Cardiac septum (tissue), 1 donor: ENCODE results near the gene PRR5L. TPM values are rescaled to one million over a fixed set of nuclear protein-coding genes. Genes with fewer than 3 reads are reported as not detected.

Experiments used
- DNase-seq: peaks from one replicate; pipeline ENCODE4 v3.0.0-alpha.2; 2020; ENCODE audit warnings: low spot score
- intact Hi-C: fragments of 100-400 bp; cut with DNase I; formaldehyde crosslinking; loops from one replicate; pipeline ENCODE4 v1.14.0; 2022
- total RNA-seq: library from RNA; stranded (reverse); fragmentation: NEBNext Ultra II Directional; extraction: Animal tissue kit (Norgen Biotek cat#: 25700); gene quantifications from one replicate; pipeline ENCODE4 v1.2.1, GENCODE V29; 2021
- donor health status: DM: no; HTN: no; CAD: no.

PRR5L gene
- total RNA-seq, 1 donor from 2014 or later = 4.0 TPM

- DNase-seq = no peak
- intact Hi-C loops = loop anchor here (10.0 kb wide), 1 partner anchor 83 kb away; no protein-coding TSS in a partner anchor
Observed at GRCh38 chr11:36372101-36372771, 76.1 kb downstream of the PRR5L start.

- intact Hi-C loops = loop anchor here (10.0 kb wide), 1 partner anchor 81 kb away; no protein-coding TSS in a partner anchor
- DNase-seq = no peak
Observed at GRCh38 chr11:36373016-36374010, 77.2 kb downstream of the PRR5L start.

GRCh38 chr11:36374726-36375125 lies 78.6 kb downstream of the PRR5L start:
- intact Hi-C loops = loop anchor here (10.0 kb wide), 1 partner anchor 80 kb away; no protein-coding TSS in a partner anchor
- DNase-seq = no peak

- DNase-seq = no peak
- intact Hi-C loops = loop anchor here (10.0 kb wide), 1 partner anchor 79 kb away; no protein-coding TSS in a partner anchor
Observed at GRCh38 chr11:36375353-36376008, 79.4 kb downstream of the PRR5L start.

- intact Hi-C loops = loop anchor here (10.0 kb wide), 1 partner anchor 79 kb away; no protein-coding TSS in a partner anchor
- peak; percentile 79 for DNase-seq
Observed at GRCh38 chr11:36376009-36376887, 80.2 kb downstream of the PRR5L start.

- intact Hi-C loops = loop anchor here (10.0 kb wide), 1 partner anchor 78 kb away; no protein-coding TSS in a partner anchor
Observed at GRCh38 chr11:36376888-36377758, 81.0 kb downstream of the PRR5L start.

GRCh38 chr11:36377759-36378564 lies 81.9 kb downstream of the PRR5L start:
- DNase-seq = no peak
- intact Hi-C loops = loop anchor here (10.0 kb wide), 1 partner anchor 77 kb away; no protein-coding TSS in a partner anchor

More at GRCh38 chr11:36376888-36377758, 81.0 kb downstream of the PRR5L start:
- DNase-seq = peak; percentile 77

GRCh38 chr11:36379653-36380052 lies 83.6 kb downstream of the PRR5L start:
- DNase-seq = no peak
- intact Hi-C loops = loop anchor here (10.0 kb wide), 1 partner anchor 75 kb away; no protein-coding TSS in a partner anchor

- no peak for DNase-seq
- intact Hi-C loops = no loop called here
Observed at GRCh38 chr11:36380296-36381014, 84.4 kb downstream of the PRR5L start.

- no peak for DNase-seq
- intact Hi-C loops = no loop called here
Observed at GRCh38 chr11:36381015-36381360, 84.9 kb downstream of the PRR5L start.

- intact Hi-C loops = no loop called here
- DNase-seq = no peak
Observed at GRCh38 chr11:36383195-36383594, 87.1 kb downstream of the PRR5L start.

- intact Hi-C loops = no loop called here
- no peak for DNase-seq
Observed at GRCh38 chr11:36385121-36385970, 89.3 kb downstream of the PRR5L start.

- no peak for DNase-seq
- intact Hi-C loops = no loop called here
Observed at GRCh38 chr11:36386411-36386810, 90.3 kb downstream of the PRR5L start.

GRCh38 chr11:36388071-36388470 lies 92.0 kb downstream of the PRR5L start:
- intact Hi-C loops = no loop called here
- DNase-seq = no peak

- intact Hi-C loops = no loop called here
- no peak for DNase-seq
Observed at GRCh38 chr11:36388951-36389350, 92.9 kb downstream of the PRR5L start.
